Smooth muscle cell (in vitro differentiated cells): Measurements from ENCODE around the gene USP19. TPM values are rescaled to one million over a fixed set of nuclear protein-coding genes. Genes with fewer than 3 reads are reported as not detected.

Experiments
- DNase-seq: peaks from one replicate; lab custom pipeline; 2025; ENCODE audit not compliant: unreplicated experiment; lab: John Stamatoyannopoulos, UW
- H2AFZ ChIP-seq: fragments of 200-600 bp; sonication (generic); 2 replicates; pipeline ENCODE4 v1.6.0; 2016; ENCODE audit warnings: antibody characterized with exemption, low read depth, mild to moderate bottlenecking
- H3F3A ChIP-seq: fragments of 200-600 bp; sonication (generic); 2 replicates; pipeline ENCODE4 v1.6.0; 2017; ENCODE audit warnings: antibody characterized with exemption, low read depth
- H3K27ac ChIP-seq: fragments of 200-600 bp; sonication (generic); 2 replicates; pipeline ENCODE4 v1.5.1; 2016; ENCODE audit warnings: low read depth, mild to moderate bottlenecking
- H3K27me3 ChIP-seq: fragments of 200-600 bp; sonication (generic); 2 replicates; pipeline ENCODE4 v1.6.1; 2016; ENCODE audit warnings: low read depth, mild to moderate bottlenecking
- H3K36me3 ChIP-seq: fragments of 200-600 bp; sonication (generic); 2 replicates; pipeline ENCODE4 v1.5.1; 2016; ENCODE audit warnings: low read depth
- H3K4me1 ChIP-seq: fragments of 200-600 bp; sonication (generic); 2 replicates; pipeline ENCODE4 v1.5.1; 2016; ENCODE audit warnings: low read depth
- H3K4me2 ChIP-seq: fragments of 200-600 bp; sonication (generic); 2 replicates; pipeline ENCODE4 v1.6.0; 2016; ENCODE audit warnings: mild to moderate bottlenecking
- H3K4me3 ChIP-seq: fragments of 200-600 bp; sonication (generic); 2 replicates; pipeline ENCODE4 v1.5.1; 2016; ENCODE audit warnings: mild to moderate bottlenecking
- H3K79me2 ChIP-seq: fragments of 200-600 bp; sonication (generic); 2 replicates; pipeline ENCODE4 v1.6.0; 2016; ENCODE audit warnings: low read depth, mild to moderate bottlenecking
- H3K9ac ChIP-seq: fragments of 200-600 bp; sonication (generic); 2 replicates; pipeline ENCODE4 v1.6.0; 2016; ENCODE audit warnings: low read depth
- H3K9me3 ChIP-seq: fragments of 200-600 bp; sonication (generic); replicated peaks from 2 replicates; pipeline ENCODE4 v1.5.1; 2016; ENCODE audit warnings: low read depth
- H4K20me1 ChIP-seq: fragments of 200-600 bp; sonication (generic); 2 replicates; pipeline ENCODE4 v1.6.0; 2016; ENCODE audit warnings: low read depth
- CTCF ChIP-seq: fragments of 200-600 bp; sonication (generic); IDR thresholded peaks from 2 replicates; pipeline ENCODE4 v1.5.1; 2017; ENCODE audit warnings: borderline replicate concordance, mild to moderate bottlenecking, antibody characterized with exemption; ENCODE audit not compliant: insufficient read depth, poor library complexity, severe bottlenecking
- WGBS: methylation state at CpG from one replicate; pipeline ENCODE4 v1.1.7; 2016; ENCODE audit warnings: low lambda C conversion rate; 5-methylcytosine and 5-hydroxymethylcytosine counted together
- polyA plus RNA-seq: library from polyadenylated mRNA; unstranded; fragments of >200 nt; fragmentation: Nextera tagmentation; extraction: Ambion mirVana; gene quantifications from 2 replicates; pipeline ENCODE4 v1.2.1, GENCODE V29; 2016
- total RNA-seq: library from RNA; depleted of rRNA; stranded (reverse); fragments of >200 nt; gene quantifications from 2 replicates; pipeline ENCODE4 v1.2.3, GENCODE V29; 2014

The USP19 gene
- total and polyA plus RNA-seq, 2 experiments from 2014 or later, result 21.1 to 22.1 TPM

GRCh38 chr3:49148159-49148558, 27.5 kb upstream of the USP19 start:
- no peak overlapping the region for H3K27ac ChIP-seq
- no peak overlapping the region for H3K4me3 ChIP-seq
- H3K36me3 ChIP-seq, result no peaks in the 10 kb centered on the region
- H4K20me1 ChIP-seq, result no peaks in the 10 kb centered on the region
- H3K4me1 ChIP-seq, result no peaks in the 10 kb centered on the region
- 73% methylated on average over 5 of the region's 5 CpGs for WGBS
- no peaks in the 10 kb centered on the region for H3K27me3 ChIP-seq
- H3K9me3 ChIP-seq, result no peaks in the 10 kb centered on the region
- H3K9ac ChIP-seq, result no peak overlapping the region
- no peaks in the 10 kb centered on the region for H3K79me2 ChIP-seq
- no peak for TF ChIP-seq CTCF
- no peak overlapping the region for H2AFZ ChIP-seq
- no peak for DNase-seq
- H3F3A ChIP-seq, result no peaks in the 10 kb centered on the region
- no peak overlapping the region for H3K4me2 ChIP-seq

DNA sequence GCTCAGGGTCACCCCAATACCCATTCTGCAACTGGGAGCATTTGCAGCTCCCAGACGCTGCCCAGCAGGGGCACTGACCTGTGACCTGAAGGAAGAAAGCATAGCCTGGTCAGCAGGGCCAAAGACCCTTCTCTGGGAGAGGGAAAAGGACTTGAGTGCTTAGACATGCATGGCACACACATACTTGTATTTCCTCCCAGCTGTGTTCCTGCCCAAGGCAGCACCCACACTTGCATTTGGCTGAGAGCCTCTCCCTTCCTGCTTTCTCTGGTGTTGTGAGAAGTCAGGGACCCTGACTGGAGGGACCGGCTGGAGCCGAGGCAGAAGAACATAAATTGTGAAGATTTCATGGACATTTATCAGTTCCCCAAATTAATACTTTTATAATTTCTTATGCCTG, 19.5 kb upstream of the USP19 start:
- TF ChIP-seq CTCF, result no peak
- 88% methylated on average over 3 of the region's 3 CpGs for WGBS
- no peak overlapping the region for H3K9ac ChIP-seq
- no peaks in the 10 kb centered on the region for H3K9me3 ChIP-seq
- H3K27ac ChIP-seq, result no peak overlapping the region
- no peaks in the 10 kb centered on the region for H3K79me2 ChIP-seq
- H2AFZ ChIP-seq, result no peak overlapping the region
- no peak overlapping the region for H3K4me3 ChIP-seq
- no peaks in the 10 kb centered on the region for H3K4me1 ChIP-seq
- no peak overlapping the region for H3K4me2 ChIP-seq
- H3K36me3 ChIP-seq, result no peaks in the 10 kb centered on the region
- no peaks in the 10 kb centered on the region for H4K20me1 ChIP-seq
- no peak for DNase-seq
- H3K27me3 ChIP-seq, result no peaks in the 10 kb centered on the region
- no peaks in the 10 kb centered on the region for H3F3A ChIP-seq

- Histone ChIP-seq H3K36me3 (no peaks in the 10 kb centered on the region), H3K27me3 (no peaks in the 10 kb centered on the region), H3K27ac (no peak overlapping the region), H3K4me1 (peaks cover 14% of the 10 kb centered on the region), H3K9ac (no peak overlapping the region), H2AFZ (no peak overlapping the region), H3K4me3 (no peak overlapping the region), H3F3A (no peaks in the 10 kb centered on the region), H3K4me2 (no peak overlapping the region), H3K79me2 (peaks cover 22% of the 10 kb centered on the region), H4K20me1 (peaks cover 2% of the 10 kb centered on the region), H3K9me3 (no peaks in the 10 kb centered on the region)
- TF ChIP-seq CTCF, result no peak
- 90% methylated on average over 4 of the region's 4 CpGs for WGBS
- no peak for DNase-seq
Measured at GRCh38 chr3:49135499-49135898, 14.9 kb upstream of the USP19 start.

DNA sequence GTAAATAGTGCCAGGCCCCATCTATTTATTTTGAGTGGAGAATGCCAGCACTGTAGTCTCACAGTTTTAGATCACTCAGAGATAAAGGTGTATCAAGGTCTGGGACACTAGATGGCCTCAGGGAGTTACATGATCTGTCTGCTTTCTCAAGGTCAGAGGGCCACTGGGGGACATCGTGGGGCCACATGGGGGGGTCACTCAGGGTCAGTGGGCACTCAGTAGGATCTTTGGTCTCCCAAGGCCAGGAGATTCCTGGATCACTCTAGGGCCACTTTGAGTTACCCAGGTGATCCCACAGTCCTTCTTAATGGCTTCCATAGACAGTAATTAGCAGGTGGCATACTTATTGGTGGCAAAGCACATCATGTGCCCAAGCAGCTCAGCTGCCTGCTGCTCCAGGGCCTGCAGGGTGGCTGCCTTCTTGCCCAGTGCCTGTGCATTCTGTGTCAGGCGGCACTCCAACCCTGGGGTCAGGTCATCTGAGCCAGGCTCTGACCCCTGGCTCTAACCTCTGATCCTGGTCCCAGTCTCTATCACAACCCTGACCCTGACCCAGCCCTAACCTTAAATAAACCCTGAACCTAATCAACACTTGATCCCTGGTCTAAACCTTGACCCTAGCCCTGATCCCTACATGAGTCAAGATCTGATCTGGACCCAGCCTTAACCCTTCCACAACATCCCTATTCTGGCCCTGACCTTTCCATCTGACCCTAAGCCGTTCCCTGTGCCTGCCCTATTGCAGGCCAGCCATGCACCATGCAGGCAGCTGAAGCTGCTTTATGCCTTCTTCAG, 14.0 kb upstream of the USP19 start:
- 86% methylated on average over 3 of the region's 3 CpGs for WGBS
- no peak for TF ChIP-seq CTCF
- Histone ChIP-seq H3K9me3 (no peaks in the 10 kb centered on the region), H4K20me1 (peaks cover 4% of the 10 kb centered on the region), H3K79me2 (peaks cover 30% of the 10 kb centered on the region), H3K36me3 (no peaks in the 10 kb centered on the region), H3K27me3 (no peaks in the 10 kb centered on the region), H2AFZ (no peak overlapping the region), H3K27ac (no peak overlapping the region), H3K4me3 (peak overlapping the region; percentile 86), H3K4me2 (peak overlapping the region; percentile 97), H3K9ac (no peak overlapping the region), H3F3A (no peaks in the 10 kb centered on the region), H3K4me1 (peaks cover 14% of the 10 kb centered on the region)
- no peak for DNase-seq
